ENCODE data around the gene GRIN2A.

GRIN2A gene

GRCh38 chr16:10137341-10137740, 44.9 kb downstream of the GRIN2A start:
- DNase-seq (ENCODE audit: low read depth in 2 of 2, low spot score in 1 of 2): no peak

DNA sequence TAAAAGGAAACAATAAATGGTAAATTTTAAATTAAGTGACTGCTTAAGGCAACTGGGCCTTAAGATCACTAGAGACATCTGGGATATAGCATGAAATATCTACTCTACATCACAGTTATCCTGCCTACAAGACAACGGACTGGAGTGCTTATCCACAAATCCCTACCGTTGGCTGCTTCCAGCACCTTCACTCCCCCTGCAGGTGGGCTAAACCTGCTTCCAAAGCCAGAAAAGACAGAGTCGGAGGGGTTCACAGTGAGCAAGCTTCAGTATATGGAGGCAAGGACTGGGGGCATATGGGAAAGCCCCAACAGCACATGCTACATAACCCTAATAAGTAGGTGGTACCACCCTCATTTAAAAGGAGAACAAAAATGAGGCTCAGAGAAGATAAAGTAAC, 45.3 kb downstream of the GRIN2A start:
- no peak for DNase-seq (ENCODE audit: low read depth in 2 of 2, low spot score in 1 of 2)

DNA sequence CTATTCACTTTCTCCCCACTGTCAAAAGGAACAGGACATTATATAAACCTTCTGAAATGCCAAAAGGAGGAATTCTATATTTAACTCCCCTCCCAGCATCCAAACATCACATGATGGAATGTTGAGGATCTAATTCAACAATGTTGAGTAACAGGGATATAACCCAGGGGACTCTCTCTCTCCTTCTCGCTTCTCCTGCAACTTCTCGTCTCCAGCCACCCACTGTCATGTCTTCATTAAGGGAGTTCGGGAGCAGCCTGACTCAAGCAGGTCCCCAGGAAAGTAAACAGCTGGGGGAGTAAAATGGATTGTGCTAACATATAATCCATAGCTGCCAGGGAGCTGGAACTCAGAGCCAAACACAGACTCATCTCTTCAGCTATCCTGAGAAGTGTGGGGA, 51.7 kb downstream of the GRIN2A start:
- DNase-seq (ENCODE audit: low read depth in 2 of 2, low spot score in 1 of 2): no peak

DNA sequence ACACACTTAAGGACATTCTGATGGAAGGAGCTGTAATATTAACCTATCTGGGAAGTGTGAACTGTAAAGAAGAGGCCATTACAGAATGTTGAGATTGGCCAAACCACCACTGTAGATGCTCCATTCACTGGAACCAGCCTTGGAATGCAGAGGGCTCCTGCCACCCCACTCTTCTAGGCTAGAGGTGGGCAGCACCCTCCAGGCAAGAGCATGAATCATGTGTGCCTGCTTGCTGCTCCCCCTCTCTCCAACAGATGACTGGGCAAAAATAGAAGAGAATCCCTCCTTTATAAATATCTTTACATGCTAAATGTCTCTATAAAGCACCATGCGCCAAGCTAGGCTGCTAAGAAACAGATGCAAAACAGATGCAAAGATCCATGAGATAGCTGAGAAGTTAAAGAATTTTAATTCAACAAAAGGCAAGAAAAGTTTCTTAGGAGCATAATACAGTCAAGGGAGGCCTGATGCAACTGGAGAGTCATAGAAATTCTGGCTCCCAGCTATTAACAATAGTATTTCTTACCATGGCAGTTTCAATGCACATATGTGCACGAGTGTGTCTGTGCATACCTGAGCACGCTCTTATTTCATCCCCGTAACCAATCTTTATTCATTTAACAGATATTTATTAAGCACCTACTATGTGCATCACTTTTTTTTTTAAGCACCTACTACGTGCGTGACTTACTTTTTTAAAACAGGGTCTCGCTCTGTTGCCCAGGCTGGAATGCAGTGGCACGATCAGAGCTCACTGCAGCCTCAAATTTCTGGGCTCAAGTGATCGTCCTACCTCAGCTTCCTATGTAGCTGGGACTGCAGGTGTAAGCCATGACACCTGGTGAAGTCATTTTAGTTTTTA, 53.6 kb downstream of the GRIN2A start:
- no peak for DNase-seq (ENCODE audit: low read depth in 2 of 2, low spot score in 1 of 2)

DNA sequence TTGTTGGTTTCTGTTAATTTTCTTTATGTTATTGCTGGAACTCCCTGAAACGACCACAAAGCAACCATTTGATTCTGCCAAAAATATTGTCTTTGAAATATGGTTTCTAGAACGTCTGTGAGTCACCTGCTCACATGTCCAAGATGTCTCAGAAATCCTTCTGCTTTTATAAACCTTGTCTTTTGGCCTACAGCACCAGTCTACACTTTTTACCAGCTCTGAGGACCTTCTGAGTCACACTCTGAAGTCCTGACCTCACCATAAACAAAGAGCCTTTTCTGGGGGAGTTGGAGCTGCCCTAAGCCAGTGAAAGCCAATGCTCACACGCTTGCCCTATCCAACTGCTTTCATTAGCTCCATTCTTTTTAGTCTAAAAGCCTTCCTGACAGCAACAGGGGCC, 55.5 kb downstream of the GRIN2A start:
- DNase-seq (ENCODE audit: low read depth in 2 of 2, low spot score in 1 of 2): no peak

DNA sequence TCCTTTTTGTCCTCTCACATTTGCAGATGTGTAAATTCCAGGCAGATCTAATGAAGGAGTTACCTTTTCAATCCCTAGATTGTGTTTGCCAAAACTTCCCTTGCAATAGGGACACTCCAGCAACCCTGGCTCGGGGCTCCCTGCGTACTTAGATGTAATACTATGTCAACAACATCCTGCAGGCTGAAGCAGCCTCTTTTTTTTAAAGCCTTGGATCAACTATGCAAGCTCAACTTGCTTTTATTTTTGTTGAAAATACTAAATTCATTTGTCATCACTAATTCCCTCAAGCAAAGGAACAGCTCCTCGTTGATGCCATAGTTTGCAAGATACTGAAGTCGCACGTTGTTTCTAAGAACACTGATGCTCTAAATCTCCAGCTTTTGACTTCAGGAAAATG, 59.1 kb downstream of the GRIN2A start:
- DNase-seq (ENCODE audit: low read depth in 2 of 2, low spot score in 1 of 2): no peak

DNA sequence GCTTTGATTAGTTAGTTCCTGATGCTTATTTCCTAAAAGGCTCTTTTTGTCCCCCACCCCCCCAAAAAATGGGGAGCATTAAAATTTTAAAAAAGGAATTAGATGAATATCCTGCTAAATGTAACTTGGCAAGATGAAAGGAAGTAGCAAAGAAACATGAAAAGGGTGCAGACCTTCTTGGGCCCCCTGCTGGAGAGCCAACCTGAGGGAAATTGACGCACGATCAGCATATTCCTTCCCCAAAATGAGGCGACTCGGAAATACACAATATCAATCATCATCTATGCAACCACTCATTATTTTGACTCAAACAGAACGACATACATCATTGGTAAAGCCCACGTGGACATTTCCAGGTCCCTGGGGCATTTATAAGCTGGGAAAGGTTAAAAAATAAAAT, 59.7 kb downstream of the GRIN2A start:
- DNase-seq (ENCODE audit: low read depth in 2 of 2, low spot score in 1 of 2): no peak

DNA sequence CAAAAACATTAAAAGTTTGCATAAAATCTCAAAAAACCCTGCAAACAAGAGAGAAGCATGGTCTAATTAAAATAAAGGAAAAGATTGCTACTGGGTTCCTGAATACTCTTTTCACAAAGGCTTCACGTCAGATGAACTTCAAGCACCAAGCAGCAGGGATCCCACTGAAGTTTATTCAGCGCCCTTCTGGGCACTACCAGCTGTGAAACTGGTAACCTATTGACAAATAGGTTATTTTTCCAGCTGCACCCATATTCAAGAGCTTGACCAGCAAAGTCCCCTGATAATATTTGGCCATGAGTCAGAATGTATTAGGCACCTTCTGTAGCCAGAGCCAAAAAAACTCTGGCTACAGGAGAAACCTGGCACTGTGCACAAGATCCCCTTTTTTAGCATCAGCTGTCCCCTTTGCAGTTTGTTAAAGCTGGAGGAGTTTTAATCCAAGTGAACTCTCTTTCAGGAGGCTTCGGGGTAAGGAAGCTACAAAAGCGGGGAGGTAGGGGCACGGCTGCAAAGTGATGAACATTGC, 60.3 kb downstream of the GRIN2A start:
- DNase-seq (ENCODE audit: low read depth in 2 of 2, low spot score in 1 of 2): no peak

DNA sequence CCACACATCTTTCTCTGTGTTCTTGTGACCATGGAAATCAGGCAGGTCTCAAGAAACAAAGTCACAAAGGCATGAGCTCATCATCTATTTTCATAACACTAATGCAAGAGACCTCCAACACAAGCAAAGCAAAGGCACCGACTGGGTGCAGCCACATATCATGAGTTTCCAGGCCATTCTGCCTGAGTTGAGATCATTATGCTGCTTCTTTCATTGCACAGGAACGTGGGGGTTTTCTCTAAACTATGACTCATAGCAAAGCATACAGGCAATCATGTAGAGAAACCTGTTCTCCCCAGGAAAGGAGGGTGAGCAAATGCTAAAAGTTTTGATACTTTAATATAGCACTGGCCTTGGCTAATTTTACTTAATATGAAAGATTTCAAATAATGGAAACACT, 60.7 kb downstream of the GRIN2A start:
- DNase-seq (ENCODE audit: low read depth in 2 of 2, low spot score in 1 of 2): no peak

- no peak for DNase-seq (ENCODE audit: low read depth in 2 of 2, low spot score in 1 of 2)
Measured at GRCh38 chr16:10120953-10121352, 61.3 kb downstream of the GRIN2A start.

DNA sequence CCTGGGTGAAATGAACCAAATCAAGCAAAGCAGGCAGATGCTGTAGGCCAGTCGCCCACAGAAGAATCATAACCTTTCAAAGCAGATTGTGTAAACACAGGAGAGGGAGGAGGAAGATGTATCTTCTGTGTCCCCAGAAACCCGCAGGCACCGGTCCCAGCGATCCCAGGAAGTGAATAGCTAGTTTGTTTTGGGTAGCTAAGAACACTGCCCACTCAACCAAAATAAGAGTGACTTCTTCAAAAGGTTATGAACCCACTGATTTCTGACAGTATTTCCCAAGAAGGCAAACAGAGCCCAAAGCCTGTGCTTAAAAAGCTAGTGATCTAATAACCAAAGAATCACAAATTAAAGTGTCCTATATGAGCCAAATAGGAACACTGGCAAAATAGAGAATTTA, 67.8 kb downstream of the GRIN2A start:
- DNase-seq (ENCODE audit: low read depth in 2 of 2, low spot score in 1 of 2): no peak

DNA sequence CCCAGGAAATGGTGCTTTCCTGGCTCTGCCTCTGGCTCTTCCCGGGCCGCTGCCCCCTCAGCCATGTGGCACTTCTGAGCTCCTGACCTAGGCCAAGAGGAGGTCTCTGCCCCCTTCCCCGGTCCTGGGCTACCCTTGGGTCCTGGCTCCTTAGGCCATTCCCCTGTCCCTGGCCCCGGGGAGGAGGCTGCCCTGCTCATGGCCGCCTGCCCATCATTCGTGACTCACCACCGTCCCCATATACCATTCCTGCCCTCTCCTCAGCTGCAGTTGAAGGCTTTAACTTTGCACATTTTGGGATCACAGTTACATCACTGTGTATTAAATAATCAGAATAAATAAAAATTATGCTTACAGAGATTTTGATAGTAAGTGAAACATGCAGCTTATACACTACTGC, 69.0 kb downstream of the GRIN2A start:
- no peak for DNase-seq (ENCODE audit: low read depth in 2 of 2, low spot score in 1 of 2)

GRCh38 chr16:10112021-10112420, 70.2 kb downstream of the GRIN2A start:
- no peak for DNase-seq (ENCODE audit: low read depth in 2 of 2, low spot score in 1 of 2)

- DNase-seq (ENCODE audit: low read depth in 2 of 2, low spot score in 1 of 2): no peak
Measured at GRCh38 chr16:10111156-10111761, 71.0 kb downstream of the GRIN2A start.

- DNase-seq (ENCODE audit: low read depth in 2 of 2, low spot score in 1 of 2): no peak
Measured at GRCh38 chr16:10110552-10110951, 71.7 kb downstream of the GRIN2A start.

DNA sequence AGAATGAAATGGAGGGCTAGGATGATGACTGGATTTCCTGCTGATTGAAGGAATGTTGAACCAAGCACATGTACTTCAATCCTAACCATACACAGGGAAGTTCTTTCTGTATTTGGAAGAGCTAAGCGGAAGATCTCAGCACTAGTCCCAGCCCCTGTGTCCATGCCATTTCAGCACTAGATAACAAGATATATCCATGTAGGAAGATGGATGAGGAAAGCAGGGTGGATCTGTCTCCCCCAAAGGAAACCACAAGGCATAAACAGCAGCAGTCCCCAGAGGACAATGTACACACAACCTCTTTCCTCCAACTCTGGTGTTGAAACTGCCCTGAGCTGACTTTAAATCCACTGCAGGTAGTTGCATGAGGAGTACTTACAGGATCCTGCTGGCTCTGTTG, 75.1 kb downstream of the GRIN2A start:
- no peak for DNase-seq (ENCODE audit: low read depth in 2 of 2, low spot score in 1 of 2)

DNA sequence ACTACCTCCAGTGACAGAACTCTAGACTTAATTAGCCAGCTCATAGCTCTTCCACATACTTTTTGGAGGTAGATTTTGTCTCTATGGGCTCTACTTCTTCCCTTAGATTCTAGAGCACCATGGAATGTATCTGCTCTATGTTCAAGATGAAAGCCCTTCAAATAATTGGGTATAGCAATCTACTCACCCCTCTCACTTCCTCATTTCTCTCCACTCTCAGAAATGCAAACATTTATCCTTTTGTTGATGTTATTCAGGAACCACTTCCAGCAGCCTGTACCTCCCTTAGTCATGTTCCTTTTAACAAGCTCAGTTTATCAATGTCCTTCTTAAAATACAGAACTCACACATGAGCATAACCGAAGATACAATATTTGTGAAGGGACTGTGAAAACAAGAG, 78.5 kb downstream of the GRIN2A start:
- no peak for DNase-seq (ENCODE audit: low read depth in 2 of 2, low spot score in 1 of 2)

DNA sequence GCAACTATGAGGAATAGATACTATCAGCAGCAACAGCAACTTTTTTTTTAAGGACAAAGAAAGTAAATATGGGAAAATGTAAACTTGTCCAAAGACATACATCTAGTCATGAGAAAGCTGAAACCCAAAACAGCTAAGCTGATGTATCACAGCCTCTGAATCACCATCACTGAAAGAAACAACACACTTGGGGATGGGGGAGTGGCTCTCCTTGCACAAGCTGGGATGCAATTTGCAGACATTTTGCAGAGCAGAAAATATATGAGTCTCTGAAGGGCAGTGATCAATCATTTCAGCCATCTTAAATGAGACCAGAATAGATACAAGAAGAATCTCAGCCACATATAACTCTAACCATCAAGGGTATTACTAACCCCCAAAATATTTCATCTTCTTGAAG, 79.1 kb downstream of the GRIN2A start:
- DNase-seq (ENCODE audit: low read depth in 2 of 2, low spot score in 1 of 2): no peak

DNA sequence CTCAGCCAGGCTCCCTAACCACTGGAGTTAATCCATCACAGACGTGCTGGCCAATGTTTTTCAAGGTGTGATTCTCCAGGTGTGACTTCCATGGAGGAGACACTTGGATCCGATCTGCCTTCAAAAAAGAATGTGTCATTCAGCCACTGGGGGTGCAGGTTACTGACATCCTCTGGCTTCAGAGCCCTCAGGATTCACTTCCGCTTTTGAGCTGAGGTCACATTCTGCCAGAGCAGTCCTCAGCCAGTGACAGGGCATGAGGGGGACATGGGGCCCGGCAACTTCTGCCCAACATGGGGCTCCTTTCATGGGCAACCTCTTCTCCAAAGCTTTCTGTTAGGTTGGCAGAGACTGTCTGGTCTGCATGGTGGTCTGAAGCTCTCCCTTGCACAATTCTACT, 81.4 kb downstream of the GRIN2A start:
- DNase-seq (ENCODE audit: low read depth in 2 of 2, low spot score in 1 of 2): no peak

GRCh38 chr16:10098991-10099390, 83.2 kb downstream of the GRIN2A start:
- DNase-seq (ENCODE audit: low read depth in 2 of 2, low spot score in 1 of 2): no peak

- DNase-seq (ENCODE audit: low read depth in 2 of 2, low spot score in 1 of 2): no peak
Measured at GRCh38 chr16:10097271-10097670, 85.0 kb downstream of the GRIN2A start.

DNA sequence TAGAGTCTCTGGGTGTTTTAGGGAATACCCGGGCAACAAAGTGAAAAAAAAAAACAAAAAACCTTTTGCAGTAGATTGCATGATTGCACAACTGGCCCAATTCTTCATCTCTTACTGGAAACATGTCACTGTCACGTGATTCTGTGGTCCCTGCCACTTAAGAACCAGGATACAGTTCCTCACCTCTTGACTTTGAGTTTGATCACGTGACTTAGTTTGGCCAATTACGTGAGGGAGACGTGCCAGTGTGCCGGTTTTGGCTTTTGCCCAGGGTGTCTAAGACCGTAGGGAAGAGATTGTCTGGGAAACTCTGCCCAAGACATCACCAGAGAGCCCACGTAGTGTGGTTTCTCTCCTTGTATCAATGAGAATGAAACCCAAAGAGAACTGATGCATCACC, 88.7 kb downstream of the GRIN2A start:
- no peak for DNase-seq (ENCODE audit: low read depth in 2 of 2, low spot score in 1 of 2)

- no peak for DNase-seq (ENCODE audit: low read depth in 2 of 2, low spot score in 1 of 2)
Measured at GRCh38 chr16:10090816-10091215, 91.4 kb downstream of the GRIN2A start.
